HG03095 (cell line): ENCODE results near the gene NT5M.
"Not testable (repeated sequence)": the region's sequence is repeated elsewhere in the genome, so short reads cannot be mapped to it uniquely, and the experiment has no call there.

ENCODE experiments used
- ATAC-seq: cut with Tn5 transposase; IDR thresholded peaks from one replicate; pipeline ENCODE4 v1.9.1; 2021; ENCODE audit warnings: moderate library complexity; ENCODE audit not compliant: unreplicated experiment

The NT5M gene

GRCh38 chr17:17301659-17302058 is 1.5 kb upstream of the NT5M start:
- not testable (repeated sequence) for ATAC-seq

GRCh38 chr17:17303847-17304490 is 796 bp downstream of the NT5M start:
- ATAC-seq = no peak

- no peak for ATAC-seq
Measured at GRCh38 chr17:17304521-17304985, 1.4 kb downstream of the NT5M start.

- peak; percentile 48 for ATAC-seq
Measured at GRCh38 chr17:17305281-17305801, 2.2 kb downstream of the NT5M start.

- no peak for ATAC-seq
Measured at GRCh38 chr17:17309356-17309755, 6.2 kb downstream of the NT5M start.

- no peak for ATAC-seq
Measured at GRCh38 chr17:17313350-17313991, 10.3 kb downstream of the NT5M start.

- no peak for ATAC-seq
Measured at GRCh38 chr17:17314501-17315071, 11.4 kb downstream of the NT5M start.

GRCh38 chr17:17315142-17315821 is 12.1 kb downstream of the NT5M start:
- no peak for ATAC-seq

- no peak for ATAC-seq
Measured at GRCh38 chr17:17320188-17320910, 17.2 kb downstream of the NT5M start.

- ATAC-seq = no peak
Measured at GRCh38 chr17:17320911-17321220, 17.7 kb downstream of the NT5M start.

- no peak for ATAC-seq
Measured at GRCh38 chr17:17321356-17322025, 18.3 kb downstream of the NT5M start.

GRCh38 chr17:17322516-17323510 is 19.6 kb downstream of the NT5M start:
- ATAC-seq = no peak

- ATAC-seq = no peak
Measured at GRCh38 chr17:17324616-17325015, 21.4 kb downstream of the NT5M start.

GRCh38 chr17:17325228-17325627 is 22.1 kb downstream of the NT5M start:
- ATAC-seq = no peak

- ATAC-seq = no peak
Measured at GRCh38 chr17:17325816-17326215, 22.6 kb downstream of the NT5M start.

GRCh38 chr17:17326275-17326875 is 23.2 kb downstream of the NT5M start:
- ATAC-seq = no peak

- no peak for ATAC-seq
Measured at GRCh38 chr17:17328251-17328650, 25.1 kb downstream of the NT5M start.

GRCh38 chr17:17341452-17341851 is 38.3 kb downstream of the NT5M start:
- ATAC-seq = no peak
